GM21423 (cell line): Measurements from ENCODE around the gene TFAP2E.

Source experiments
- ATAC-seq: cut with Tn5 transposase; IDR thresholded peaks from one replicate; pipeline ENCODE4 v1.9.1; 2021; ENCODE audit warnings: mild to moderate bottlenecking, moderate library complexity; ENCODE audit not compliant: unreplicated experiment

TFAP2E gene

DNA sequence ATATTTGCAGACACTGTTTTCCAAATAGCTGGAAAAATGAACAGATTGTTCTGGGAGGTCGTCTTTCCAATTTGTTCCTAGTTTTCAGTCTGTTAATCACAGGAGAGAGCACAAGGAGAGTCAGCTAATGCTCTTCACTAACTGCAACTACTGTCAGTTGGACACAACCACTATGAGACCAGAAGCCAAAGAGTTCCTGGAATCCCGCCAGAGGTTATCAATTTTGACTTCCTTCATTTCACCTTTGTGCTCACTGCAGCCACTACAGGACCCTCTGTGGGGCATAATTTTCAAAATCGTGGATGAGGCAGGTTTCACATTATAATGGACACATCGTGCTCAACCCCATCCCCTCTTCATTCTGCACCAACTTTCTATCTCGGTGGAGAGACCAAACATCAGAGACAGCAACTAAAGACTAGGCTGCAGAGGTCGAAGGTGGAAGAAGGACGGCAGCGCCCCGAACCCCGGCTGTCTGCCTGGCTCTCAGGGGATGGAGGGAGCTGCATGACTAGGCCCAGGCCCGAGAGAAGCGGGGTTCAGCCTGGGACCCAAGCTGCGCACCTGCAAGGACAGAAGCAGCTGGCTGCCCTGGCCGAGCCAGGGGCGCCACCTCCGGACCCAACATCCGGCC is 16.5 kb upstream of the TFAP2E start:
- ATAC-seq = no peak

DNA sequence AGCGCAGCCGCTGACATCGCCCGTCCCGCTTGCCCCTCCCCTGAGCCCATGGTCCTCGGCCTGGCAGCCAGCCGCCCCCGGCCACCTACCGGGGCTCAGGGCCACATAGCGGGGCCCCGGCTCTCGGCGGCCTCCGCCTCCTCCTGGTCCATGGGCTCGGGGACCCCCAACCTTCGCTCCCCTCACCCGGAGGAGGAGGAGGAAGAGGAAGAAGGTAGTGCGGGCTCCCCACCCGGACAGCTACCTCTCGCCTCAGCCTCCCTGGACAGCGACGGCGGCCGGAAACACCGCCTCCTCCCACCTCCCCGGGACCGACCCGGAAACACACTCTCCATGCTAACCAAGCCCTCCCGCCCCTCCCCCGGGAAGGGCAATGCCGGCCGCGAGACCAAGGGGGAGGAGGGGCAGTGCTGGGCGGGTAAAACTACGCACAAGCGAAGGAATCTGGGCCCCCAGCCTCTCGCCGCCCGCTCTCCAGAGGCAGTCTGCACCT is 15.9 kb upstream of the TFAP2E start, which contains the start of gene KIAA0319L:
KIAA0319L (minus strand) TSS at position 286 of the 493 bp plus-strand sequence. CDS start 2,912 bp downstream, outside the sequence.
- ATAC-seq = peak; percentile 66

DNA sequence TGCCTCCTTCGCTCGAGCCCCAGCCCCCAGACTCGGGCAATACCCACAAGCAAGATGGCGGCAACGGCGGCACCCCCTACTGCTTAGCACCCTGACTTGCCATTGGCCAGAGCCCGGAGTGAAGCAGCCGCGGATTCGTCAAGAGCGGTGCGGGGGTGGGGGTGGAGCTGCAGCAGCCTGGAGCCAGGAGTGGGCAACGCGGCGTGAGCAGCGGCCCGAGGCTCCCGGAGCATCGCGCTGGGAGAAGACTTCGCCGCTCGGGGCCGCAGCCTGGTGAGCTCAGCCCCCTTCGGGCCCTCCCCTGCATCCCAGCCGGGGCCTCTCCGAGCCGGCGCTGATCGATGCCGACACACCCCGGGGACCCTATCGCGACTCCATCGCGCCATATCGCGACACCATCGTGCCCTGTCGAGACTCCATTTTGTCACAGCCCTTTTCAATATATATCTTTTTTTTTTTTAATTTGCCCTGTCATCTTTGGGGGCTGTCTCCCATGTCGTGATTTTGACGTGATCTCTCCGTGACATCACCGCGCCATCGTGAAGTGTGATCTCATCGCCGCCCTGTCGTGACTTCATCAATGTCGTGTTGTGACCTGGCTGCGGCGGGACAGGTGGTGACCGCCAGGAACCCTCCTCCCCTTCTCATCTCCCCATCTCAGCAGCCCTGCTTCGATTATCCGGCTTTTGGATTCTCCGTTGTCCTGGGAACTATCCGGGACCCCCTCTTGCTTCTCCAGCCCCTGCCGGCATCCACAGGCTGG is 15.3 kb upstream of the TFAP2E start, which contains the start of gene NCDN:
NCDN (plus strand) TSS at position 189 of the 763 bp plus-strand sequence; CDS start at position 581, 392 bp downstream.
- peak; percentile 78 for ATAC-seq

DNA sequence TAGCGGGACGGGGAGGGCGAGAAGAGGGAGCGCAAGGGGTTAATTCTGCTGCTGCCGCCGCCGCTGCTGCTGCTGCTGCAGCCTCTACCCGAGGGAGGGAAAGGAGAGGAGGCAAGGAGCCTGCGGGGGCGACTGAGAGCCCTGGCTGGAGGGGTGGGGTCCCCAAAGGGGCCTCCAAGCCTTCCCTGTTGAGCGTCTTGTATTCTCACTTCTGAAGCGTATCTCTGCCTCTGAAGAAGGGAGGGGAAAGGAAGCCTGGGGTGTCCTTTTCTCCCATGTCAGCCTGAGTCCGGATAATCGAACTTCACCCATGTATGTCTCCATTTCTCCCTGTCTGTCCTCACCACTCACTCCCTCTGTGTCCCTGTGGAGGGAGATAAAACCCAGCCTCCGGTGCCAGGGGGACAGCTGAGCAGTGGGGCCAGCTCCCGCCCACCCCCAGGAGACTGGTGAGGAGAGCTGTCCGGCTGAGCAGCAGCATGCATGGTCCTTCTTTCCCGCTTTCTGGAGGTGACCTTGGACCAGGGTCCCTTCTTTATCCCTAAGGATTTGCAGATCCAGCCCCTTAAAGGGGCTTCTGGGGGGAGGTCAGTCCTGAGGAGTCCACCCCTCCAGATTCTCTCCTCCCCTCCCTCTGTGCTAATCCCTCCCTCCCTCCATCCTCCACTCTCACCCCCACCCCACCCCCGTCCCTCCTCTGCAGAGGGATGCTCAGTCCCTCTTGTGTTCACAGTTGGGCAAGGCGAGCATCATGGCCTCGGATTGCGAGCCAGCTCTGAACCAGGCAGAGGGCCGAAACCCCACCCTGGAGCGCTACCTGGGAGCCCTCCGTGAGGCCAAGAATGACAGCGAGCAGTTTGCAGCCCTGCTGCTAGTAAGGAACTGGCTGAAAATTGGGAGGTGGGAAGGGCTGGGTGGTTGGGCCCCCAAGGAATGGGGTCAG is 14.5 kb upstream of the TFAP2E start:
- ATAC-seq = no peak

DNA sequence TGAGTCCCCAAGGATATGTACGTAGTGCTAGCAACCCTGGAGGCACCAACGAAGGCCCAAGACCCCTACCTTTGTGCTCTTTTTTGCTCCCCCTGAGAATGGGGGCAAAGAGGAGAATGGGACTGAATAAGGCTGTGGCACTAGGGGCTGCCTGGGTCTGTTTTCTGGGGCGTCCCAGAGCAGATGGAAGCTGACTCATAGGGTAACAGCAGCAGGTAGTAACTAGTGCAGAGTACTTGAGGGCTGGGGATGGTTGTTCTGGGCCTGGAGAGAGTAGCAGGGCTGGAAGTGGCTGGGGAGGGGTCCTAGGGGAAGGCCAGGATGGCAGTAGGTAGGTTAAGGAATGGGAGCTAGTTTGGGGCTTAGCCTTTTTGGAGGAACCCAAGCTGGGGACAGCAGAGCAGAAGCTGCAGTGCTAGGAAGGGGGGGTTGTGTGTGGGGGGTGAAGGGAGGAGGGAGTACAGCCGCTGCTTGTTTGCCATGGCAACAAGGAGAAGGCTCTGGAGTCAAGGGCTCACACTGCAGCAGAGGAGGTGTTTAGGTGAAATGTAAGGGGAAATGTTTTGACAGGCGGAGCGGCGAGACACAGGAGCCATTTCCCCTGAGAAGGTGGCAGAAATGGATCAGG is 13.7 kb upstream of the TFAP2E start:
- no peak for ATAC-seq

DNA sequence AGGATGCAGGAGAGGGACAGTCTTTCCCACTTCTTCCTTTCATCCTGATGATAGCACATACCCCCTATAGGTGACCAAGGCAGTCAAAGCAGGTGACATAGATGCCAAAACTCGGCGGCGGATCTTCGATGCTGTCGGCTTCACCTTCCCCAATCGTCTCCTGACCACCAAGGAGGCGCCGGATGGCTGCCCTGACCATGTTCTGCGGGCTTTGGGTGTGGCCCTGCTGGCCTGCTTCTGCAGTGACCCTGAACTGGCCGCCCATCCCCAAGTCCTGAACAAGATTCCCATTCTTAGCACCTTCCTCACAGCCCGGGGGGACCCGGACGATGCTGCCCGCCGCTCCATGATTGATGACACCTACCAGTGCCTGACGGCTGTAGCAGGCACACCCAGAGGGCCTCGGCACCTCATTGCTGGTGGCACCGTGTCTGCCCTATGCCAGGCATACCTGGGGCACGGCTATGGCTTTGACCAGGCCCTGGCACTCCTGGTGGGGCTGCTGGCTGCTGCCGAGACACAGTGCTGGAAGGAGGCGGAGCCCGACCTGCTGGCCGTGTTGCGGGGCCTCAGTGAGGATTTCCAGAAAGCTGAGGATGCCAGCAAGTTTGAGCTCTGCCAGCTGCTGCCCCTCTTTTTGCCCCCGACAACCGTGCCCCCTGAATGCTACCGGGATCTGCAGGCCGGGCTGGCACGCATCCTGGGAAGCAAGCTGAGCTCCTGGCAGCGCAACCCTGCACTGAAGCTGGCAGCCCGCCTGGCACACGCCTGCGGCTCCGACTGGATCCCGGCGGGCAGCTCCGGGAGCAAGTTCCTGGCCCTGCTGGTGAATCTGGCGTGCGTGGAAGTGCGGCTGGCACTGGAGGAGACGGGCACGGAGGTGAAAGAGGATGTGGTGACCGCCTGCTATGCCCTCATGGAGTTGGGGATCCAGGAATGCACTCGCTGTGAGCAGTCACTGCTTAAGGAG is 12.6 kb upstream of the TFAP2E start:
- no peak for ATAC-seq

DNA sequence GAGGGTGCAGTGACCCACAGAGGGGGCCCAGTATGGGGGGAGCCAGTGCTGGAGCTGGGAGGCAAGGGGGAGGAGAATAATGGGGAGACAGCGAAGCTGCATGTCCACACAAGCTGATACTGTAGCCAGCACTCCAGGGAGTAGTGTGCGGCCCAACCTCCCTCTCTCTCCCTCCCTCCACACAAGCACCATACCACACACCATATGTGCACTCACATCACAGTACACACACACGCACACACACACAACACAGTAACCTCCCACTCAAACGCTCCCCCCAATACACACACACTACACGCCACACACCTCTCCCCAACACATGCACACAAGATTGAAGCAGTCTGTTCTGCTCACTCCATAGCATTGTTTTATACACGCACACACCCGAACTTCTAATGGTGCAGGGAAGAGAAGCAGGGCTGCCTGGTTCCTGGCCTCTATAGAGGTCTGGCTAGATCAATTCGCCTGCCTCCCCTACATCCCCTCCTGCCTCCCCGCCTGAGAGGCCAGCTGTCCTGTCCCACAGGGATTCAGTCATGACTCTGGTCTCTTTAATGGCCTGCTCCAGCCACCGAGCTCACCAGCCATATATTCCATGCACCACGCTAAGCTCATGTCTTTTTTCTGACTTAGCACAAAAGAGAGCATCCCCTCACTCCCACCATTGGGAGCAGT is 11.7 kb upstream of the TFAP2E start:
- ATAC-seq = no peak

DNA sequence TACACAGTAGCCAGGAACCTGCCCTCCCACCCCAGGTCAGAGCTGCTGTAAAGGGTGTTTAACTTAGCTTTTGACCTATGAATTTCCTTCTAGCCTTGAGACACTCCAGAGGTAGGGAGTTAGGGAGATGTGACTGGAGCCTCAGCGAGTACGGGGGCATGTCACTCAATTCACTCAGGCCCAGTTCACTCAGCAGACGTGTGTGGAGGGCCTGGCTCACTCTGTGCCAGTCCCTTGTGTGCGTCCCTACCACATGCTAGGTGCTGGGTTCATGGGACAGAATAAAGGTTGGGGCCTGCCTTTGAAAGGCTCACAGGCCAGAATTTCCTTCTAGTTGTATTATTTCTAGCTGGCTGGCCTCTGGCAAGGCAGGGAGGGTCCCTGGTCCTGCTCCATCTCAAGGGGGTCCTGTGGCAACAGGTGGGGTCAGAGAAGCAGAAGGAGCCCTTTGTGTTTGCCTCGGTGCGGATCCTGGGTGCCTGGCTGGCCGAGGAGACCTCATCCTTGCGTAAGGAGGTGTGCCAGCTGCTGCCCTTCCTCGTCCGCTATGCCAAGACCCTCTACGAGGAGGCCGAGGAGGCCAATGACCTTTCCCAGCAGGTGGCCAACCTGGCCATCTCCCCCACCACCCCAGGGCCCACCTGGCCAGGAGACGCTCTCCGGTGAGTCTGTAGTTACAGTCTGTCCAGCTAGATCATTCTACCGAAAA is 11.0 kb upstream of the TFAP2E start:
- no peak for ATAC-seq

DNA sequence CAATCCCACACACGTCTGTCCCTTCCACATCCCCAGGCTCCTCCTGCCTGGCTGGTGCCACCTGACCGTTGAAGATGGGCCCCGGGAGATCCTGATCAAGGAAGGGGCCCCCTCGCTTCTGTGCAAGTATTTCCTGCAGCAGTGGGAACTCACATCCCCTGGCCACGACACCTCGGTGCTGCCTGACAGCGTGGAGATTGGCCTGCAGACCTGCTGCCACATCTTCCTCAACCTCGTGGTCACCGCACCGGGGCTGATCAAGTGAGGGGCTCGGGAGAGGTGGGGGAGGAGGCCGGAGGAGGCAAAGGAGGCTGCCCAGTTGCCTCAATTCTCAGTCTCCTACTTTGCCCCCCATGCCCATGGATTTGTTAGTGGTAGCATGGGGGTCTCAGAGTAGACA is 9.9 kb upstream of the TFAP2E start:
- ATAC-seq = no peak

DNA sequence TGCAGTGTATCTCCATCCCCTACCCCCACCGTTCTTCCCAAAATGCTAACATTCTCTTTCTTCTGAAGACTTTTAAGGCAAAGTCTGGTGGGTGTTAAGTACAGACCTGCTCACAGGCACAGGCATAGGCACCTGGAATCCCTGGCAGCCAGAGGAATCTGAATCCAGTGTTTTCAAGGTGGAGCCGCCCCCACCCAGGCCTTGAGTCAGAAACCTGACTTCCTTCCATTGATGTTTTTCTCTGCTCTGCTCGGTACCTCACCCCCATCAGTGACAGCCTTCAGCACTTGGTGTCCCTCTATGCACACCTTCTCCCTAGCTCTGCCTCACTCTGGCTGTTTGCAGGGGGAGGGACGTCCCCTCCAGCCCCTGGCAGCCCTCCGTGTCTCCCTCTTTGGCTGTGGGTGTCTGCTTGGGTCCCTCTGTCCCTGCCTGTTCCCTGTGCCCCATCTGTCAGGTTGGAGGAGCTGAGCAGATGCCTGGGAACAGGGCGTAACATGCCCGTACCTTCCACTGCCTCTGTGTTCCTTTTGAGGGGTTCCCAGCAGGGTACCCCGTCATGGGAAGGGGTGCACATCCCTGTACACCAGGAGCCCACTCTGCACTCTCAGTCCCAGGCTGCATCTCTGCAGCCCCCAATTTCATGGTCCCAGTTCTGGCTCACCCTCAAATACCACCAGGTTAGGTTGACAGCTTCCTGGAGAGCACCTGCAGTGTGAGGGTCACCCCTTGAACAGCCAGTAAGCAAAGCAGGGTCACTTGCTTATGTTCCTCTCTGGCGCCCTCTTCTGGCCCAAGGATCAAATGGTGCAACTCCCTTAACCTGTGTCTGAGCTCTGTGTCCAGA is 8.9 kb upstream of the TFAP2E start:
- ATAC-seq = peak; percentile 49

DNA sequence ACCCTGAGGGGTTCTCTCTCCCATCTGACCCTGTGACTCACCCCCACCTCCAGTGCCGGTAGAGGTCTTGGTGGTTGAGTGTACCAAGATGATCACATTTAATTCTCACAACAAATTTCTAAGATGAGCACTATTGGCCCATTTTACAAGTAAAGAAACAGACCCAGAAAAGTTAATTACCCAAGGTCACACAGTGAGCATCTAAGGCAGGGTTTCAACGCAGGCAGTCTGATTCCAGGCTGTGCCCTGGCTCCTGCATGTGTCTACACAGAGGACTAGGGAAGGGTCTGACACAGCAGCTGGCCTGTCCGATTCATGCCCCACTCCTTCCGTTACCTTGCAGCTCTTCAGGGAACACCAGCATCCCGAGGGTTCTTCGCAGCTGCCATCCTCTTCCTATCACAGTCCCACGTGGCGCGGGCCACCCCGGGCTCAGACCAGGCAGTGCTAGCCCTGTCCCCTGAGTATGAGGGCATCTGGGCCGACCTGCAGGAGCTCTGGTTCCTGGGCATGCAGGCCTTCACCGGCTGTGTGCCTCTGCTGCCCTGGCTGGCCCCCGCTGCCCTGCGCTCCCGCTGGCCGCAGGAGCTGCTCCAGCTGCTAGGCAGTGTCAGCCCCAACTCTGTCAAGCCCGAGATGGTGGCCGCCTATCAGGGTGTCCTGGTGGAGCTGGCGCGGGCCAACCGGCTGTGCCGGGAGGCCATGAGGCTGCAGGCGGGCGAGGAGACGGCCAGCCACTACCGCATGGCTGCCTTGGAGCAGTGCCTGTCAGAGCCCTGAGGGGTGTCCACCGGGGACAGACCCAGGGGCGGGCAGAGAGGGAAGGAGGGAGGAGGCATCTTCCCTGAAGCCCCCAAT is 8.0 kb upstream of the TFAP2E start:
- no peak for ATAC-seq

DNA sequence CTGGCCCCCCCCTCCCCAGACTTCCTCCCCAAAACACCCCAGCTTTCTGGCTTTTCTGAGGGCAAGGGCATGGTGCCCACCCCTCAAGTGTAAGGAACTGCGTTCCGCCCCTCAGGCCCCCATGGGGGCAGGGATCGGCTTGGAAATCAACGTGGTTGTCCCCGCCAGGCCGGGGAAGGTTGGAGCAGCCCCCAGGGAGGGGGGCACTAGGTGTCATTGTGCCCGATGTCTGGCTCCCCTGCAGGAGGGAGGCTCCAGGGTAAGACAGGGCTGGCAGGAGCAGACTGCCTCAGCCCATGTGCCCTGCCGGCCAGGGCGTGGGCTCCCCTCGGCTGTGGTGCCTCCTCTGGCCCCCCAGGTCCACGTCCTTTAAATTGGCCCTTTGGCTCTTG is 7.4 kb upstream of the TFAP2E start:
- ATAC-seq = no peak

DNA sequence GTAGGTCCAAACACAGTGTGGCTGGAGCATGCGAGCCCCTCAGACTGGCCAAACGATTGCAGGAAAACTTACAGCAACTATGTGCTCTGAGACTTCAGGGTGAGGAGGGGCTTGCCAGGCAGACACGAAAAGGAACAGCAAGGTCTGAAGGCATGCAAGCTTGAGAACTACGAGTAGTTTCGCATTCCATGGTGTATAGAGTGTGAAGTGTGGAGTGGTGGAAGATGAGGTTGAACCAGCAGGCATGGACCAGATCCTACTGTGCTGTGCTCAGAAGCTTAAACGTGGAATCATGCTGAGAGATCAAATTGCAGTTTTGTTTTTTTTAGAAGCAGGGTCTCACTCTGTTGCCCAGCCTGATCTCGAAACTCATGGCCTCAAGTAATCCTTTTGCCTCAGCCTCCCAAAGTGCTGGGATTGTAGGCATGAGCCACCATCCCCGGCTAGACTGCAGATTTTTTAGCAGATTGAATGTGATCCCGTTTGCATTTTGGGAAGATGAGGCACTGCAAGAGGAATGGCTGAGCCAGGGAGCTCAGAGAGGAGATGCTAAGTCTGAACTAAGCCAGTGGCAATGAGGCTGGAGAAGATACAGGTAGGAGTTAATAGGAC is 5.1 kb upstream of the TFAP2E start:
- ATAC-seq = no peak

DNA sequence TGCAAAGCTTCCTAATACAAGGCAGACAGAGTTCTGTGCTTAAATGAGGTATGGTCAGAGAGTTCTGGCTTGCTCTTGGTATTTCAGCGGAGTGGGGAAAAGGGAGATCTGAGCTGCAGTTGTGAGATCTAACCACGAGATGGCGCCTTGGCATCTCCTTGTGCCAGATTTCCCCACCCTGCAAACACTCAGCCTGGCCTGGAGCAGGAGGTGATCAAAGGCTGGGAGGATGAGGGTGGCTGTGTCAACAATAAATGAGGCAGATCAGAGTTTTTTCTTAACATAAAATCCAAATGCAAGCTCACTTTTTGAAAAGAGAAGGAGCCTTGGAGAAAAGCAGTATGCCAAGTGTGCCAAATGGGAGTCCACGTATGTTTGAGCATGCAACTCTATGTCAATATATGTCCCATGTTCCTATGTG is 4.1 kb upstream of the TFAP2E start:
- ATAC-seq = no peak

DNA sequence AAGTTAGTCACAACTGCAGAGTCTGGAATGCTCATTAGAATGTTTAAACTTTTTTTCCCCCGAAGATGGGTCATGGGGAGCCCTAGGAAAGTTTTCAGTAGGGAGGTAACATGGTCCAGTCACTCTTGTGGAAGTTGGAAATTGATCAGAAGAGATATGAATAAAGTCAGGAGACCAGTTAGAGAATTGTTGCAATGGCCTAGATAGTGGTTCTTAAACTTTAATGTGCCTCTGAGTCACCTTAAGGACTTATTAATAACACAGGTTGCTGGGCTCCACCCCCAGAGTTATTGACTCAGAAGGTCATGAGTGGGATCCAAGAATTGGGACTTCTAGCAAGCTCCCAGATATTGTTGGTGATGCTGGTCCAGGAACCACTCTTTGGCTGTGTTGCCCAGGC is 3.2 kb upstream of the TFAP2E start:
- no peak for ATAC-seq

DNA sequence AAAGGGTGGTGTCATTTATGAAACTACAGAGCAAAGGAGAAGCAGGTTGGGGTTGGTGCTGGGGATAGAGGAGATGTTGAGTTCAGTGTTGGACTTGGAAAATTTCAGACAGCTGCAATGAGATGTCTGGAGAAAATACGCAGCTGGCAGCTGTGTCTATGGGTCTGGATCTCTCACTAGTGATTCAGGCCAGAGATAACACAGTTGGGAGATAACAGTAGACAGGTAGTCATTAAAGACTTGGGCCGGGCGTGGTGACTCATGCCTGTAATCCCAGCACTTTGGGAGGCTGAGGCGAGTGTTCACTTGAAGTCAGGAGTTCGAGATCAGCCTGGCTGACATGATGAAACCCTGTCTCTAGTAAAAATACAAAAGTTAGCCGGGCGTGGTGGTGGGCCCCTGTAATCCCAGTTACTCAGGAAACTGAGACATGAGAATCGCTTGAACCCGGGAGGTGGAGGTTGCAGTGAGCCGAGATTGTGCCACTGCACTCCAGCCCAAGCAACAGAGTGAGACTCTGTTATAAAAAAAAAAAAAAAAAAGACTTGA is 2.5 kb upstream of the TFAP2E start:
- no peak for ATAC-seq
